ENCODE results near the gene BCL2L2. TPM values are rescaled to one million over a fixed set of nuclear protein-coding genes. Genes with fewer than 3 reads are reported as not detected.
"Not testable (repeated sequence)": the region's sequence is repeated elsewhere in the genome, so short reads cannot be mapped to it uniquely, and the experiment has no call there.

The BCL2L2 gene
- 20.0 TPM for total RNA-seq (ENCODE audit: insufficient read depth, low replicate concordance)

DNA sequence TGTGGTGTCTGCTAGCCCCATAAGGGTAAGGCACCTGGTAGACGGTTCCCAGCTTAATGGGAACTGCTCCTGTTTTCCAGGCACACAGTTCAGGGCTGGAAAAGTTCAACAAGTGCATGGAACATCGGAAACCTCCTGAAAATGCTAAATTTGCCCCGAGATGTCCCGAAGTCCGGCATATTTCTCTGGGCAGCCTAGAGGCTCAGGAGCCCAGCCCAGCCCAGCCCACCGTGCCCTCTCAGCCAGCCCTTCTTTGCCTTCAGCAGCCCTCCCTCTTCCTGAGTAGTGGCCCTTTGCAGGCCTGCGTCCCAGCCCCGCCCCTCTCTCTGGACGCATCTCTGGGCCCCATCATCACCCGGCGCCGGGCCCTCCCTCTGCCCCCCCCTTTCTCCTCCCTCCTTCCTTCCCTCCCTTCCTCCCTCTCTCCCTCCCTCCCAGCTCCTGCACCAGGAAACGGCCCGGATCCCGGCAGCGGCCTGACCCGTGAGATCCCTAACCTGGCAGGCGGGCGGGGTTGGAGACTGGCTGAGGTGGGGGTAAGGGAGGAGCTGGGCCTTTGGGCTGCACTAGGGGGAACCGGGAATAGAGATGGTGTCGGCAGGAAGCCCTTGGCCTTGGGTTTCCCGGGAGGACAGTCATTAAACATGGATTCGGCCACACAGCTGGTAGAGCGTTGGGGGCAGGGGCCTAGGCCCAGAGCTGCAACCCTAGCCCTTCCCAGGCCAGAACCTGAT, at the start of gene BCL2L2:
Gene BCL2L2, plus strand, starts transcription at position 422 of the 734 bp plus-strand sequence. CDS start 935 bp downstream, outside the sequence.
- DNase-seq (ENCODE audit: low spot score), result peak; percentile 95

- no peak for DNase-seq (ENCODE audit: low spot score)
These were observed 48.4 kb upstream of the BCL2L2 start for GRCh38 chr14:23258256-23258655.

GRCh38 chr14:23259426-23259825, 47.2 kb upstream of the BCL2L2 start:
- no peak for DNase-seq (ENCODE audit: low spot score)

DNA sequence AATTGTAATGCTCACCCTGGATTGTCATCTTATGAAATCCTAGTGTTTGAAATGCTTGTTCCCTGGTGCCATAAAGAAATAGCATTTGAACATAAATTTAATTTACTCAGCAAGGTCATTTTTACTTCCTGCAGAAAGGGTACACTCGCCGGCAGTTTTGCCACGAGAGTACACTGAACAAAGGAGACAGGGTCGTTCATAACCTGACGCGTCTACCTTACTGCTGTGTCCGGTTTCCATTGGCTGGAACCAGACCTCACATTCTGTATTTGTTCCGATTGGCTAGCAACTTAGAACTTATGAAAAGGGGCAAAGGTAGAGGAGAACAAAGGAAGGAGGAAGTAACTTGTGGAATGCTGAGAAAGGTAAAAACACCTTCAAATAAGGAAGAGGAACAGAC, 45.8 kb upstream of the BCL2L2 start:
- DNase-seq (ENCODE audit: low spot score), result not testable (repeated sequence)

GRCh38 chr14:23269193-23269592, 37.4 kb upstream of the BCL2L2 start:
- no peak for DNase-seq (ENCODE audit: low spot score)

GRCh38 chr14:23275412-23275811, 31.2 kb upstream of the BCL2L2 start:
- DNase-seq (ENCODE audit: low spot score), result no peak

GRCh38 chr14:23277189-23277588, 29.4 kb upstream of the BCL2L2 start:
- DNase-seq (ENCODE audit: low spot score), result no peak

DNA sequence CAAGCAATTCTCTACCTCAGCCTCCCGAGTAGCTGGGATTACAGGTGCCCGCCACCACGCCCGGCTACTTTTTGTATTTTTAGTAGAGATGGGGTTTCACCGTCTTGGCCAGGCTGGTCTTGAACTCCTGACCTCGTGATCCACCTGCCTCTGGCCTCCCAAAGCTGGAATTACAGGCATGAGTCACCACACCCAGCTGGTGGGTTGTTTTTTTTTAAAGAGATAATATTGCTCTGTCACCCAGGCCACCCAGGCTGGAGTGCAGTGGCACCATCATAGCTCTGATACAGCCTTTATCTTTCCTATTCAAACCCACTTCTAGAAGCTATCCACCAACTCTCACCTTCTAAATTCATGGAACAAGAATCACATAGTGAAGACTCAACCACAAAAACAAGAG, 28.7 kb upstream of the BCL2L2 start:
- not testable (repeated sequence) for DNase-seq (ENCODE audit: low spot score)

GRCh38 chr14:23281247-23281646, 25.4 kb upstream of the BCL2L2 start:
- DNase-seq (ENCODE audit: low spot score), result no peak

- DNase-seq (ENCODE audit: low spot score), result peak; percentile 54
These were observed 21.7 kb upstream of the BCL2L2 start for GRCh38 chr14:23284654-23285529.

GRCh38 chr14:23285530-23286019, 21.1 kb upstream of the BCL2L2 start:
- DNase-seq (ENCODE audit: low spot score), result no peak

DNA sequence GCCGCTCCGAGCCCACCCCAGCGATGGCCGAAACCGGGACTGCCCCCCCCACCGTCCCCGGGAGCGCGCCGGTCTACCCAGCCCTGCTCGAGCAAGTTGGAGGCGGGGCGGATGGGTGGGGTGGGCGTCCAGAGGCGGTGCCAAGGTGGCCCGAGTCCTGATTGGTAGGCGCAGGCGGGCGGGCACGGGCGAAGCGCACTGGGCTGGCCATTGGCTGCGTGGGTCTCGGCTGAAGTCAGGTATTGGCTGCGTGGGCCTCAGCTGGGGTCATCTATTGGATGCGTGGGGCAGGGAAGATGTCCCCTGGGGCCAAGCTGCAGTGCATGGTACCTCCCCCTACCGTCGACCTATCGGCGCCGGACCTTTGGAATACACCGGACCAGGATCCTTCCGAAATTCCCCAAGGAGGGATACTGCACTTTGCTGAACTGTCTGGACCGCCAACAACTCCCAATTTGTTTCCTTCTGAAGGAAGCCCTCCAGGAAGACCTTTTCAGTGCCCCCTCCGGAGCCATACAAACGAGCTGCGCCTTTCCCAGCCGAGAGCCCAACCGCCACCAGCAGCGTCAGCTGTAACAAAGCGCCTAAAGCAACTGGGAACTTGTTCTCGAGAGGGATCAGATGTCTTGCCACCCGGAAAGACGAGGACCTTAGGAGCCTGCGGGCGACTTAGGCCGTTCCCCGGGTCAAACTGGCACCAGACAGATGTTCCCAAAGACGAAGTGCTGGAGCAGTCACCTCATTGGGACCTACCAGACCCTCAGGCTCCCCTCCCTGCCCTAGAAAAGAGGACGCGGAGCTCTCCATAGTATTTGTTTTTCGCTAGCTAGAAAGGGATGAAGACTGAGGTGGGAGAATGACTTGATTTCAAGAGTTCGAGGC, 20.4 kb upstream of the BCL2L2 start, which contains the start of gene HOMEZ:
Gene HOMEZ, minus strand, starts transcription at position 113 of the 882 bp plus-strand sequence. CDS start 180 bp downstream, outside the sequence.
- peak; percentile 99 for DNase-seq (ENCODE audit: low spot score)

GRCh38 chr14:23286902-23287479, 19.6 kb upstream of the BCL2L2 start:
- DNase-seq (ENCODE audit: low spot score), result no peak

- DNase-seq (ENCODE audit: low spot score), result peak; percentile 49
These were observed 11.7 kb upstream of the BCL2L2 start for GRCh38 chr14:23294734-23295561.

DNA sequence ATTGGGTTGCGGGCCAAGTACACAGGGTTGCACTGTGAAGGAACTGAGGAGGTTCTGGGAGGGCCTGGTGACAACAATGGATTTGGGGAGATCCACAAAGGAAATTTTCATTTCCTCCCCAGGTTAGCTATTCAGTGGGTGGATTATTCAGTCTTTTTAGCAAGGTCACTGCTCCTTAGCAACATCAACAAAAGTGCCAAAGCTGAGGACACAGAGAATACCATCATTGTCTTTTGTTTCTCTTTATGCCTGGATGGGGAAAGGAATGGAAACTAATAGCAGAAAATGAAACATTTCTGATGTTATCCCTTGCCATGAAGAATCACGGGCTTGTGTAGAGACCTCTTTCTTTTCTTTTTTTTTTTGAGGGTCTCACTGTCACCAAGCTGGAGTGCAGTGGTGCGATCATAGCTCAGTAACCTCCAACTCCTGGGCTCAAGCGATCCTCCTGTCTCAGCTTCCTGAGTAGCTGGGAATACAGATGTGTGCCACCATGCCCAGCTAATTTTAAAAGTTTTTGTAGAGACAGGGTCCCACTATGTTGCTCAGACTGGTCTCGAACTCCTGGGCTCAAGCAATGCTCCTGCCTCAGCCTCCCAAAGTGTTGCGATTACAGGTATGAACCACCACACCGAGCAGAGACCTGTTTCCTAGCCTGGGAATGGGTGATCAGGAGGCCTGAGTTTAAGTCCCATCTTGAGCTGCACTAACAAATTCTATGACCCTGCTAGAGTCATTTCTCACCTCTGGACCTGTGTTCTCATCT, 10.4 kb upstream of the BCL2L2 start:
- no peak for DNase-seq (ENCODE audit: low spot score)

DNA sequence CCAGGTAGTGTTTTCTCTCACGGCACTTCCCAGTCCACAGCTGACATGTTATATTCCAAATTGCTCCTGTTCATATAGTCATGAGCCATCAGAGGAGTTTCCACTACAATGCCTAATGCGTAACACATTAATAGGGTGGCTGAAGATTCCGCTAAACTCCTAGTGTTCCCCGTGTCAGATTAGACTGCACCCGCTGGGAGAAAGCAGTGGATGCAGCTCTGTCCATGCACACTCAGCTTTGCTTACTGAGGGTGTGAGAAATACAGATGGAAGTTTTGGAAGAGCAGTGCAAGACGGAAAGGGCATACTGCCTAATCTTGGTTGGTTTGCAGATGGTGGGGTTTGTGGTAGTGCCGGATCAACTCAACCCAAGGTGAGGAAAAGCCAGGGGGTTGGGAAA, 9.5 kb upstream of the BCL2L2 start:
- DNase-seq (ENCODE audit: low spot score), result no peak

- no peak for DNase-seq (ENCODE audit: low spot score)
These were observed 8.9 kb upstream of the BCL2L2 start for GRCh38 chr14:23297611-23298277.

DNA sequence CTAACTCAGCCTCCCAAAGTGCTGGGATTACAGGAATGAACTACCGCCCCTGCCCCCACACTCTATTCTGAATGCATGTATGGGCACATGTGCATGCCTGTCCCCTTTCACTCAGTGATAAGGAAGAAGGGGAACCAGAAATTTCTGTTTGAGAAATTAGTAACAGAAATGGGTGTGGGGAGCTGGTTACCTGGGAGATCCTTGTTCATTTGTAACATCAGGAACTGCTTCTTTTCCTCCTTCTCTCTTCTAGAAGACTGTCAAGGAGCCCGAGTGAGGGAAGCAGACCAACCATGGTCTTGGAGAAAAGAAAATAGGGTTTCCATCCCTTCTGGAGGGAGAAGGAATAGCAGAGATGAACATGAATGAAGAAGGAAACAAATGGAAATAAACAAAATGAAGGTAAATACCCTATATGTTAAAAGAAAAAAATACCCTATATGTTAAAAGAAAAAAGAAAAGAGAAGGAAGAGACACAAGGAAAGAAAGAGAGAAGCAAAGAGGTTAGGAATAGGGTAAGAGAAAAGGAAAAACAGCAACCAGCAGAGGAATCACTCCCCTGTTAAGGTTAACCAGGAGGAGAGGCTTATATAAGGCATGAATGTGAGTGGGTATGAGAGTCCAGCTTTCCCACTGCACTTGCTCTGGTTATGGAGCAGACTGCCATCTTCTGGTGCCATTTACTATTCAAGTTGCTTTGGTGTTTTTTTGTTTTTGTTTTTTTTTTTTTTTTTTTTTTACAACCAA, 7.2 kb upstream of the BCL2L2 start:
- DNase-seq (ENCODE audit: low spot score), result peak; percentile 67
